NCI-H1436 (cell line): ENCODE measurements around the gene ZSWIM1.

ENCODE experiments used
- DNase-seq: peaks from one replicate; lab custom pipeline; 2025; lab: John Stamatoyannopoulos, UW

ZSWIM1 gene

DNA sequence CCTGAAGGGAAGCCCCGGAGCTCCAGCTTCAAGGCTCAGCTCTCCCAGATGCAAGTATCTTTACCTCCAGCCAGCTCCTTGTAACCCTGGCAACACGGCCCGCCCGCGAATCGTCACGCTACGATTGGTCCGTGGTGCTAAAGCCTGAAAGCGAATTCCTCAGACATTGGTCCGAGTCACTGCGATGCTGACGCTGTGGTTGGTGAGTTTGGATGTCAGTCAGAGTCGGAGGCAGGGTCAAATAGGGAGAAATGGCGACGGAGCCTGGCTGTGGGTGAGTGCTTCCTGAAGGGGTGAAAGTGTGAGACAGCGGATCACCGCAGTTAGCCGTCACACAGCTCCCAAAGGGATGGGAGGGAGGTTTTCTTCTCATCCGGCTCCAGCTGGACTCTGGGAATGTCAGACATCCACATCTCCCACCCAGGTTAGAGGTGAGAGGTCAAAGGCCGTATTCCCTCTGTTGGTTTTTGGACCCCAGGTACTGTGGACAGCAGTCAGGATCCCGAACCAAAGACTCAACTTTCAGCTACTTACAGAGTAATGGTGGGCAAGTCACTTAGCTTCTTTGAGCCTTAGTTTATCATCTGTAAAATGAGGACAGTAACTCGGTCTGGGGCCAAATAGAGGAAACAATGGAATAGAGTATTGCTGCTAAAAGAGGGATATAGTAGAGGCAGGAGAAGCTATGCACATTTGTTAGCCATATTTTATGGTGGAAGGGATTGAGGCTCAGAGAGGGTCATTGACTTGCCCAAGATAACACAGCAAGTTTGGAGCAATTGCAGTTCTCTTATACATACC is at the start of gene ZSWIM1:
Gene ZSWIM1, plus strand, starts transcription at position 240 of the 801 bp plus-strand sequence. CDS start 1,366 bp downstream, outside the sequence.
- peak; percentile 97 for DNase-seq

GRCh38 chr20:45832619-45833018 is 48.4 kb upstream of the ZSWIM1 start:
- DNase-seq = no peak

GRCh38 chr20:45833030-45833882 is 47.8 kb upstream of the ZSWIM1 start, which contains the start of gene SNX21:
SNX21 (plus strand) TSS chr20:45833799; CDS start chr20:45833920, 121 bp downstream.
- peak; percentile 17 for DNase-seq

- peak; percentile 41 for DNase-seq
Measured at GRCh38 chr20:45833883-45834796, 46.9 kb upstream of the ZSWIM1 start.

DNA sequence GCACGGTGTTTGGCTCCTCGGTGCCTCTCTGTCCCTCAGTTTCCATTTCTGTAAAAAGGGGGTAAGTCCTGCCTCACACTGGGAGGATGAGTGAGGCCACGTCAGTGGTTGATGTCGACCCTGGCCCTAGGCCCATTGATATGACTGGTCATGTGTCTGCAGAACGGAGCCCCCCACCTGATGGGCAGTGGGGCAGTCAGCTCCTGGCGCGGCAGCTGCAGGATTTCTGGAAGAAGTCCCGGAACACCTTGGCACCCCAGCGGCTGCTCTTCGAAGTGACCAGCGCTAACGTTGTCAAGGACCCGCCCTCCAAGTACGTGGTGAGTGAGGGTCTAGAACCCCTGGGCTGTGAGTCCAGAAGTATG is 46.2 kb upstream of the ZSWIM1 start:
- DNase-seq = no peak

DNA sequence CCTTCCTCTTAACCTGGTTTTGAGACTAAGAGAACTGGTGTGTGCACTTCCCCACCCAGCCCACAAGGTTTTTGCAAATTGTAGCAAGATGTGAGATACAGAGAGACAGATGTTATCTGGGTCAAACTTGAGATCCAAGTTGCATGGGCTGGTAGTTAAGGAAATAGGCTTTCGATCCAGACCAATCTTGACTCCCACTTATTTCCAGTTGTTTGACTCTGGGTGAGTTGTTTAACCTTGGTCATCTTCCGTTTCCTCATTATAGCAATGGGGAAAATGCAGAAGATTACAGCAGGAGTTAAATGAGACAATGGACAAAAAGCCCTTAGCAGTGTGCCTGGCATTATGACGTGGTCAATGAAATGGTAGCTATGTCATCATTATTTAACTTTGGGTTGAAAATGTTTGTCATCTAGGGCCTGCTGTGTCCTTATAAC is 45.7 kb upstream of the ZSWIM1 start:
- DNase-seq = no peak

DNA sequence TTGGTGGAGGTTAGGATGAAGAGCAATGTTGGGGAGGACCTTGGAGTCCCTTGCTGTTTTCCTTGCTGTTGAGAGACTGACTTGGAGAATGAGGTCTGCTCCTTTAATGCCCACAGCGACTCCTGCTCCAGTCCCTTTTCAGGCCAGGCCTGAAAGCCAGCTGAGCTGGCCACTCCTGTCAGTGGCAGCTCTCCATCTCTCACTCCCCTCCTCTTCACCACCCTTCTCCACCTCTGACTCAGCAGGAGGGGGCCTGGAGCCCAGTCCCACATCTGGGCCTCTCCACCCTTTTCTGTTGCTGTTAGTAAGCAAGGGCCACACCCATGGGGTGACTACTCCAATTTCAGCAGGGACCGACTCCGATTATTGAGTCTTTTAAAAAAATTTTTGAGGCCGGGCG is 45.2 kb upstream of the ZSWIM1 start:
- no peak for DNase-seq

DNA sequence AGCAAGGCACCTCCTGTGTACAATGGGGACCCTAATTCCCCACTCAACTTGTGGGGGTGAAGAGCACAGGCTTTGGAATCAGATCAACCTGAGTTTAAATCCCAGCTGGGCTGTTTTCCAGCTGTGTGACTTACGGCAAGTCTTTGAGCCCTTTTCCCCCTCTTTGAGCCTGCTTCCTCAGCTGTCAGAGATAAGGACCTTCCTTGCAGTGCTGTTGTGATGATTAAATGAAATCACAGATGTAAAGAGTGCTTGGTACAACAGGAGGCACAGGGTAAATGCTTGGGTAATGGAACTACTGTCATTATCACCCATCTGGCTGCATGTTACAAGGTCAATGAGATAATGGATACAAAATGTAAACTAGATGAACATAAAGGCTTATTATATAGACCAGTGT is 44.2 kb upstream of the ZSWIM1 start:
- no peak for DNase-seq

DNA sequence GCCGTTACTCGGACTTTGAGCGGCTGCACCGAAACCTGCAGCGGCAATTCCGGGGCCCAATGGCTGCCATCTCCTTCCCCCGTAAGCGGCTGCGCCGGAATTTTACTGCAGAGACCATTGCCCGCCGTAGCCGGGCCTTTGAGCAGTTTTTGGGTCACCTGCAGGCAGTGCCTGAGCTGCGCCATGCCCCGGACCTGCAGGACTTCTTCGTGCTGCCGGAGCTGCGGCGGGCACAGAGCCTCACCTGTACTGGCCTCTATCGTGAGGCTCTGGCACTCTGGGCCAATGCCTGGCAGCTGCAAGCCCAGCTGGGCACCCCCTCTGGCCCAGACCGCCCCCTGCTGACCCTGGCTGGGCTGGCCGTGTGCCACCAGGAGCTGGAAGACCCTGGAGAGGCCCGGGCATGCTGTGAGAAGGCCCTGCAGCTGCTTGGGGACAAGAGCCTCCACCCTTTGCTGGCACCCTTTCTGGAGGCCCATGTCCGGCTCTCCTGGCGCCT is 40.3 kb upstream of the ZSWIM1 start:
- DNase-seq = no peak

DNA sequence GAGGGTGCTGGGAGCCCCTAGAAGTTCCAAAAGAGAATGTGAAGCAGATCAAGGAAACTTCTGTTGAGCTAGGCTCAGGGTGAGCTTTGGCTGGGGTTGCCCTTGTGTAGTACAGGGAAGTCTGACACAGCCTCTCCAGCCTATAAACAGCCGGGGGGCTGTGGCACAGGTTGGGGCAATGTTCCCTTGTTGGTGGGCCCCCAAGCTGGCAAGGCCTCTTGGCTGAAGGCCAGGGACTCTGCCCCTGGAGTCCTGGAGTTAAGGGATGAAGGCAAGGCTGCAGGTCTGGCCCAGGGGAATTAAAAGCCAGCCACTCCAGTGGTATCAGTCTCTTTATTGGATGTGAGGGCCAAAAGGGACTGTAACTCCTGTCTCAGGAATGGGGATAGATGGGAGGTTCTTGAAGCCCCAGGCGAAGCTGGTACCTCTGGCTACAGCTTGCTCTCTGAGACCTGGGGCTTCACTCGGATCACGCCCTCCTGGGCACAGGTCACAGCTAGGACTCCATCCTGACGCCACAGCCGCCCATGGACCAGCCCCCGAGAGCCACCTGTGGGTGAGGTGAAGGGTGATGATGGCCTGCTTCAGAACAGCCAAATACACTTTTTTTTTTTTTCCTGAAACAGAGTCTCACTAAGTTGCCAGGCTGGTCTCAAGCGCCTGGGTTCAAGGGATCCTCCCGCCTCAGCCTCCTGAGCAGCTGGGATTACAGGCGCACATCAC is 39.5 kb upstream of the ZSWIM1 start:
- no peak for DNase-seq

DNA sequence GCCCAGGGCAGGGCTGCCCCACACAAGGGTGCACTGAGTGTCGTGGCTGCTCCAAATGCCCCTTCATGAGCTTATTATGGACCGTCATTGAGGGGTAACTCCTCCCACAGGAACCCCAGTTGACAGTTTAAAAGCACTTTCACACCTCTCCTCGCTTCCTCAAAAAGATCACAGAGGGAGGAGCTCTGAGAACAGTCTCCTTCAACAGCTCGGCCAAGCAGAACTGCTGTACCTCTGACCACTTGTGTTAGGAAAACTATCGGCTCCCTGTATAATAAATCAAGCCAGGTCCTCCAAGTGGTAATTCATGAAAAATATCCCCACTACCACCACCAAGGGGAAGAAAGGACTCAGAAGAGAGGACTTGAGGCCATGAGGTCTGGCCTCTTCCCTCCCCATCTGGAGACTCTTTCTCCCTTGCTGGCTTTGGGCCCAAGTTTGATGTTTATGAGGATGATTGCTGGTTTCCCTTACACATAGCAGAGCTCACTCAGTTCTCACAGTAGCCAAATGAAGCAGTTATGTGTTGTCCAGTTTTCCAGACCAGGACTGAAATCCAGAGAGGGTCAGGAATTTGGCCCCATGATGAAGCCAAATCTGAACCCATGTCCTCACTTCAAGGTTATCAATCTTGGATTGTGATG is 38.7 kb upstream of the ZSWIM1 start:
- DNase-seq = no peak

DNA sequence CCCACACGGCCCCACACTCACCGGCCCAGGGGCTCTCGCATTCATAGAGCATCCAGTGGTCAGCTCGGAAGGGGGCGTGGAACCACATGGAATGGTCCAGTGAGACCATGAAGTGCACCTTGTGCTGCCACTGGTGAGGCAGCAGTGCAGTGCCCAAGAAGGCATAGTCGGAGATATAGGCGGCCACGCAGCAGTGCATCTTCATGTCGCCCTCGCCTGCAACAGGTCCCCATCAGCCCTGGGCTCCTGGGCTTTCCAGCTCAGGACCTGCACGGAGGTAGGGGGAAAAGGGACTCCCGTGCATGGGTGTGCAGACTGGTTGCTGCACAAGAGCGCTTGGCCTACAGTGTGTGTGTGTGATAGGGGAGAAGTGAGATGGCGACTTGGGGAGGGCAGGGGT is 37.5 kb upstream of the ZSWIM1 start:
- DNase-seq = no peak

DNA sequence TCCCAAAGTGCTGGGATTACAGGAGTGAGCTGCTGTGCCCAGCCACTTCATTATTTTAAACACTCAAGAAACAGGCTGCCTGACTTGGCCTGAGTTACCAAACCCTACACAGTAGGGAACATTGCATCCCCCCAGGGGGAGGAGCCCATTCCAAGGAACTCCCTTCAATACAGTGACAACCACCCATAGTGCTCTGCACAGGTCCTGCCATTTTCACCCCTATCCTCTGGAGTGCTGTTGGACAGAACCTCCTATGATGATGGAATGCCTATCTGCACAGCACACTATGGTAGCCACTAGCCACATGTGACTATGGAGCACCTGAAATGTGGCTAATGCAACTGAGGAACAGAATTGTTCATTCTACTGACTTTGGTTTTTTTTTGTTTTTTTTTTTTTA is 35.6 kb upstream of the ZSWIM1 start:
- DNase-seq = no peak

- DNase-seq = no peak
Measured at GRCh38 chr20:45848421-45848820, 32.6 kb upstream of the ZSWIM1 start.

GRCh38 chr20:45848969-45849582 is 32.0 kb upstream of the ZSWIM1 start:
- no peak for DNase-seq

- no peak for DNase-seq
Measured at GRCh38 chr20:45850238-45850637, 30.8 kb upstream of the ZSWIM1 start.

GRCh38 chr20:45850926-45851325 is 30.1 kb upstream of the ZSWIM1 start:
- DNase-seq = no peak

GRCh38 chr20:45851501-45851900 is 29.5 kb upstream of the ZSWIM1 start:
- DNase-seq = no peak

- no peak for DNase-seq
Measured at GRCh38 chr20:45852326-45852725, 28.7 kb upstream of the ZSWIM1 start.

GRCh38 chr20:45853484-45853883 is 27.5 kb upstream of the ZSWIM1 start:
- no peak for DNase-seq
